NCI-H345 treated with DMSO at 0.1 percent for 48 hours (cell line): ENCODE measurements around the gene XRN1.
"Not testable (repeated sequence)": the region's sequence is repeated elsewhere in the genome, so short reads cannot be mapped to it uniquely, and the experiment has no call there.

Source experiments
- DNase-seq: peaks from one replicate; lab custom pipeline; 2025; ENCODE audit not compliant: unreplicated experiment; lab: John Stamatoyannopoulos, UW

The XRN1 gene

GRCh38 chr3:142436951-142437585 is 10.8 kb downstream of the XRN1 start:
- DNase-seq = no peak

DNA sequence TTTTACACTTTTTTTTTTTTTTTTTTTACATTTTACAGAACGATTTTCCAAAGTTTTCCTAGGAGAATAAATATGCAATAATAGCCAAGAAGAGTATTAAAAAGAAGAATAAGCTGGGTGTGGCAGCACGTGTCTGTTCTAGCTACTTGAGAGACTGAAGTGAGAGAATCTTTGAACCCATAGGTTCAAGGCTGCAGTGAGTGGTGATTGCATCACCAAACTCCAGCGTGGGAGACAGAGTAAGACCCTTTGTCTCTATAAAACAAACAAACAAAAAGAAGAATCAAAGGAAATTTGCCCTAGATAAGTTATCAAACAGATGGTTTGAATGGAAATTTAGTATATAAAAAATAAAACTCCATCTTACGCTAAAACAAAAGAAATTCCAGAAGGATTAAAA is 13.3 kb downstream of the XRN1 start:
- DNase-seq = no peak

GRCh38 chr3:142433110-142433509 is 14.7 kb downstream of the XRN1 start:
- DNase-seq = no peak

- no peak for DNase-seq
Observed at GRCh38 chr3:142429582-142429981, 18.3 kb downstream of the XRN1 start.

GRCh38 chr3:142424754-142425153 is 23.1 kb downstream of the XRN1 start:
- no peak for DNase-seq

DNA sequence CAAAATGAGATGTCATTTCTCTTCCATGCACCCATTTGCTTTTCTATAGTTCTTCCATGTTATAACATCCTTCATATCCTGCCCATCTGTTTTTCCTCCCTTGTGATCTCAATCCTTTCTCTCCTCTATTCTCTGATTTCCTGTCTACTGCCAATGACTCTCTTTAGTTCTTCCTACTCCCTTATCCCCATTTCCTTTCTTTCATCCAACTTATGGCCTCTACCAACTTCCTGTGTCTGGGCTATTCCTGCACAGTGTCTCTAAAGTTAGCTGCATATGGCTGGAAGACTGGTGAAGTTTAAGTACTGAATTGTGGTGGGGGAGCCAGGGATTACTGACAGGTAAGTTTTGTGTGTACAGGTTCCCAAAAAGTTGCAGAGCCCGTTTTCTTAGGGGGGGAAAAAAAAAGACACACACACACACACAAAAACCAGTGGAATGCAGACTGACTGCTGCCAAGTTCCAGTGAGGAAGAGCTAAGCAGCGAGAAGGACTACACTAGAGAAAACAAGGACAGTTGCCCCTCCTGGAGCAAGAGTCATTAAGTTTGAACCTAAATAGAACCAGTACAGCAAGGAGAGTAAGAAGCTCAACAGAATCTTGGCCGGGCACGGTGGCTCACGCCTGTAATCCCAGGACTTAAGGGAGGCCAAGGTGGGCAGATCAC is 28.8 kb downstream of the XRN1 start:
- no peak for DNase-seq

- no peak for DNase-seq
Observed at GRCh38 chr3:142417302-142417701, 30.5 kb downstream of the XRN1 start.

DNA sequence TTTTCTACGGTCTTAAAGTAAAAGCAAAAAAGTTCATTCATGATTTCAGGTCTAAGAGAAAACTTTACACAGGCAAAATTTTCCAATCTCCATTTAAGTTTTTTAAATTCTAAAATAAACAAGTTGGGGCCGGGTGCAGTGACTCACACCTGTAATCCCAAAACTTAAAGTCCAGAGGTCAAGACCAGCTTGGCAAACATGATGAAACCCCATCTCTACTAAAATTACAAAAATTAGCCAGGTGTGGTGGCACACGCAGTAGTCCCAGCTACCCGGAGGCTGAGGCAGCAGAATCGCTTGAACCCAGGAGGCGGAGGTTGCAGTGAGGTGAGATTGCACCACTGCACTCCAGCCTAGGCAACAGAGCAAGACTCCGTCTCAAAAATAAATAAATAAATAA is 47.3 kb downstream of the XRN1 start:
- DNase-seq = not testable (repeated sequence)

DNA sequence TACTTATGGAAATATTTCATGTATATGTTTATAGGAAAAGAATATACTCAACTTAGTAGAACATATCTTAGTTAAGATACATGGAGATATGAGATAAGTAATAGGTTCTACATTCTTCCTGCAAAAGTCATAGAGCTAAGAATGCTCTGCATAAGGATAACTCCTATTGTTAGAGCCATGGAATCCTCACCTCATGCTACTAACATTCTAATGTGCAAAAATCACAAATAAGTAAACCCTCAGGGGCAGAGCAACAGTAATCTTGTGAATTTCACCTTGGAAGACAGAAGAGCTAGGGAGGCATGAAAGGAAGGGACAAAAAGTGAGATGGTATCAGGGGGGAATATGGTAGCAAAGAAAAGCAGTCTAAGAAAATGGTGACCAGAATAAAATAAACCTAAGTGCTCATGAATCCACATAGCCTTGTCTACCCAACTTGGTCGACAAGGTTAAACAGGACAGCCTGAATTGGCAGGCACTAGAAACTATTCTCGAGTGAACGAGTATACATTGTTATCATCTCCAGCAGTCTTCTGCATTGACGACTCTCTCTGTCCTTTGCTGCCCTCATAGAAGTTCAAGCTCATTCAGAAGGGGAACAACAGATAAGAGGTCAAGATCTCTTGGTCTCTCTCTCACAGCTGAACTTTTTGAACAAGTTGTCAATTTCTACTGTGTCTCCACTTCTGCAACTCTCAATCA is 52.8 kb downstream of the XRN1 start:
- no peak for DNase-seq

DNA sequence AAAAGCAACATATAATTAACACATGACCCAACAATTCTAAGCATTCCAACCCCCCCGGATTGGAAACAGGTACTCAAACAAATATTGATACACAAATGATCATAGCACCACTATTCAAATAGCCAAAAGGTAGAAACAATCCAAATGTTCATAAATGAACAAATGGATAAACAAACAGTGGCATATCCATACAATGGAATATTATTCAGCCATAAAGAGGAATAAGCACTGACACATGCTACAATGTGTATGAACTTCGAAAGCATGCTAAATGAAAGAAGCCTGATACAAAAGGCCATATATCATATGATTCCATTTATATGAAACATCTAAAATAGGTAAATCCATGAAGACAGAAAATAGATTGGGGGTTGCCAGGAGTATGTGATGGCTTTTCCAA is 62.8 kb downstream of the XRN1 start:
- no peak for DNase-seq

DNA sequence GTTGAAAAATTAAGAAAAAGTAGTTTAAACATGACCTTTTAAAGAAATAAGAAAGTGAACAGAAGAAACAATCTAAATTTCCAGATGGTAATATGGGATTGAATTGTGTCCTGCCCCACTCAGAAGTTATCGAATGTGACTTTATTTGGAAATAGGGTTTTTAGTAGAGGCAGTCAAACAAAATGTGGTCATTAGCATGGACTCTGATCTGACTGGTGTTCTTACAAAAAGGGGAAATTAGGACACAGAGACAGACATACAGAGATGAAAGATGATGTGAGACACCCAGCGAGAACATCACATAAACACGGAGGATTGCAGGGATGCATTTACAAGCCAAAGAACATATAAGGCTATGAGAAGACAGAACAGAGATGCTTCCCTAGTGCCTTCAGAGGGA is 73.2 kb downstream of the XRN1 start:
- no peak for DNase-seq

GRCh38 chr3:142369576-142369975 is 78.3 kb downstream of the XRN1 start:
- DNase-seq = not testable (repeated sequence)

- DNase-seq = no peak
Observed at GRCh38 chr3:142366434-142366833, 81.4 kb downstream of the XRN1 start.

DNA sequence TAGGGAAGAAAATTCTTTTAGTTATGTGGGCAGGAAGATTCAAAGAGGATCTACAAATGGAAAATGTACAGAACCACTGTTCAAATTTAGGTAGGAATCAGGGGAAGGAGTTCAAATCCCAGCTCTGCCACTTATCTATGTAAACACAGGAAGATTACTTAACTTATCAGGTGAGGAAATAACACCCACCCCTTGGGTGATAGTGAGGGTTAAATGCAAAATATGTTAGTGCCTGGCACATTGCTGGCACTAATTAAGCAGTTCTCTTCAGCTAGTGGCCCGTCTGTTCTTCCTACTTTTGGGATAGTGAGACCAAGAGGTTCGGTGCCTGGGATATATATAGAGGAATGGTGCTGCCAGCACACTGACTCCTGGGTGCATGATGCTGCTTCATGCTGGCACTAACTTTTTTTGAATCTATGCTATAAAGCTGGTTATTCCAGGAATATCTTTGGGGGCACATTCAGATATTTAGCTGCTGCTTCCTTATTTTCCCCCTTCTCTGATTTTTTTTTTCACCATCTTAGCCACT is 83.8 kb downstream of the XRN1 start:
- DNase-seq = no peak

DNA sequence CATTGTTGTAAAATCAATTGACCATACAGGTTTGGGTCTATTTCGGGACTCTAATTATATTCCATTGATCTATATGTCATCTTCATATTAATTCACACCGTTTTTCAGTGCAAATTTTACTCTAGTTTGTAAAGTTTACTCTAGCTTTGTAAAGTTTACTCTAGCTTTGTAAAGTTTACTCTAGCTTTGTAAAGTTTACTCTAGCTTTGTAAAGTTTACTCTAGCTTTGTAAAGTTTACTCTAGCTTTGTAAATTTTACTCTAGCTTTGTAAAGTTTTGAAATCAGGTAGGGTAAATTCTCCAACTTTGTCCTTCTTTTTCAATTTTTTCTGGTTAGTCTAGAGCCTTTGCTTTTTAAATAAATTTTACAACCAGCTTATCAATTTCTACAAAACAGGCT is 84.4 kb downstream of the XRN1 start:
- DNase-seq = not testable (repeated sequence)

DNA sequence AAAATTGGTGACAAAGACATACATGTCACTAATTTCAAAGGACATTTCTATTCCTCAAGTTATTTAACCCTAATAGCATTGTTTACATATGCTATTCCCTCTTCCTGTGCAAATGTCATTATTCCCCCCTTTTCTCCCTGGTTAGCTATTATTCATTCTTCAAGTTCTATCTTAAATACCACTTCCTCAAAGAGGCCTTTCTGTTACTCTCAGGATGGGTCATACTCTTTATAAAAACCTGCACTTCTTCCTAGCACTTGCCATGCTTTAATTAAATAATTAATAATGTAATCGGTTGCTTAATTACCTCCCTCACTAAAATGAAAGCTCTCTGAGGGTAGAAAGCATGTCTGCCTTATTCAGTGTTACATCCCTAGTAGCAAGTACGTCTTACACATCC is 88.5 kb downstream of the XRN1 start:
- DNase-seq = no peak

DNA sequence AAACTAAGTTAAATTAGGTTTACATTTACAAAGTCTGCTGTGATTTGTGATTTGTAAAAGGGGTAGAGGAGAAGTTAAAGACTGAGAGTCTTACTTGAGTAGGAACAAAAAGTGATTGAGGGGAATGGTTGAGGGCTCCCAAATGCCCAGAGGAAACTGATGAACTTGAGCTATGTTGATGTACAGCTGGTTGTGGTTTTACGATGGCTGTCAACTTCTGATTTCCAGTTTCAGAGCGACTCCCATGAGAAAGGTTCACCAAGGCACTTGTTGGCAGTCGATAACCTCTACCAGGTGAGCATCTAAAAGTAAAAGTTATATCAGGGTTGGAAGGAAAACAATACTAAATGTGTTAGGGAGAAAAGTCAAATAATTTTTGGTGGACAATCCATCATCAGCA is 91.0 kb downstream of the XRN1 start:
- no peak for DNase-seq

- no peak for DNase-seq
Observed at GRCh38 chr3:142355692-142356091, 92.1 kb downstream of the XRN1 start.

GRCh38 chr3:142354076-142354475 is 93.8 kb downstream of the XRN1 start:
- DNase-seq = no peak

GRCh38 chr3:142353571-142353970 is 94.3 kb downstream of the XRN1 start:
- DNase-seq = no peak

- not testable (repeated sequence) for DNase-seq
Observed at GRCh38 chr3:142352698-142353097, 95.1 kb downstream of the XRN1 start.

DNA sequence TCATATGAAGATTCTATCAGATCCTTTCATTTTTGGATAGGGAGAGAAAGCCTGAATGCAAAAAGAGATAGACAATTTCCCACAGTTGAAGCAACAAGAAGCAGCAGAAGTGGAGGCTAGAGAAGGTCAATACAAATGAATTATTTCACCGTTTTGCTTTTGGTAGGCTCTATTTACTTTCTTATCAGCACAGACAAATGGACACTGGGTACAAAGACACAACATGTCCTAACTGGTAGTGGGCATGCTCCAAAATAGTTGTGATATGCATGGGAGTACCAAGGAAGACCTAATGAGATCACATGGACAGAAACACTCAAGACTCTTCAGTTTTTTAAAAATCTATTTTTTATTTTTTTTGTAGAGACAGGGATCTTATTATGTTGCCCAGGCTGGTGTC is 99.4 kb downstream of the XRN1 start:
- DNase-seq = no peak
